Measurements from ENCODE around the gene TRAPPC4. TPM values are rescaled to one million over a fixed set of nuclear protein-coding genes. Genes with fewer than 3 reads are reported as not detected.

Gene TRAPPC4, protein sequence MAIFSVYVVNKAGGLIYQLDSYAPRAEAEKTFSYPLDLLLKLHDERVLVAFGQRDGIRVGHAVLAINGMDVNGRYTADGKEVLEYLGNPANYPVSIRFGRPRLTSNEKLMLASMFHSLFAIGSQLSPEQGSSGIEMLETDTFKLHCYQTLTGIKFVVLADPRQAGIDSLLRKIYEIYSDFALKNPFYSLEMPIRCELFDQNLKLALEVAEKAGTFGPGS
- total RNA-seq, result 69.0 TPM

DNA sequence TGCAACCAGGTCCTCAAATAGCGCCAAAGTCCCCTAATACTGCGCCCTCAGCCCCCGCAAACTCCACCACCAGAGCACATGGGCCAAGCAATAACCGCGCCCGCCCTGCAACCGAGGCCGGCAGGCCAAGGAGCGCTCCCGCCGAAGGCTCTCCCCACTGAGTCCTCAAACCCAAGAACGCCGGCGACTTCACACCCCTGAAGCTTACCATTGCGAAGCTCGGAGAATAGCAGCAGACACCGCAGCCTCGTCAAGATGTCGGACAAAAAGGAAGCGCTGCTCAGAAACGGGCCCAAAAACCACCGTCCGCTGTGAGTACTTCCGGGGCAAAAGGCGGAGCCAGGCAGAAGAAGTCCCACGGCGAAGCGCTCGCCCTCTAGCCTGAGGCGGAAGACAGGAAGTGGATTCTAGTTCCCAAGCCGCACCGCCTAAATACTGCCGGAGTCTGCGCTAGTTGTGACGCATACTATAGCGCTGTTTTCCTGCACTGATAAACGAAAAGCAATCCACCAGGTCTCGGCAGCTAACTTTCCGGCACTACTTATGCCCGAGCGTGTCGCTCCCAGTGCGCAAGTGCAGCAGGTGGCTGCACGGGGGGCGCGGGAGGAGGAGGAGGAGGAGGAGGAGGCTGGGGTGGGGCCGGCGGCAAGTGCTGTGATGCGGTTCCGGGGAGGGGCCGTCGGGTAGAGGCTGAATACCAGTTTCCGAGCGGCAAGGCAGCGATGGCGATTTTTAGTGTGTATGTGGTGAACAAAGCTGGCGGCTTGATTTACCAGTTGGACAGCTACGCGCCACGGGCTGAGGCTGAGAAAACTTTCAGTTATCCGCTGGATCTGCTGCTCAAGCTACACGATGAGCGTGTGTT lies at the start of gene TRAPPC4, which contains the start of gene RPS25:
TSS of gene TRAPPC4 (plus strand) at position 693 of the 865 bp plus-strand sequence. CDS start at position 723, 30 bp downstream.
TSS of gene RPS25 (minus strand) at position 270 of the 865 bp plus-strand sequence. CDS start at position 211, 59 bp downstream.

GRCh38 chr11:118971646-118972045 lies 46.9 kb upstream of the TRAPPC4 start, which contains the start of gene FOXR1:
FOXR1 (plus strand) TSS chr11:118971761; CDS start chr11:118971932, 171 bp downstream.

GRCh38 chr11:118997627-118998387 lies 20.8 kb upstream of the TRAPPC4 start, which contains the start of gene CENATAC:
CENATAC (plus strand) TSS chr11:118998138; CDS start chr11:118998198, 60 bp downstream.

GRCh38 chr11:119030329-119031047 lies 11.9 kb downstream of the TRAPPC4 start, which contains the start of gene SLC37A4:
SLC37A4 (minus strand) TSS chr11:119030877.

DNA sequence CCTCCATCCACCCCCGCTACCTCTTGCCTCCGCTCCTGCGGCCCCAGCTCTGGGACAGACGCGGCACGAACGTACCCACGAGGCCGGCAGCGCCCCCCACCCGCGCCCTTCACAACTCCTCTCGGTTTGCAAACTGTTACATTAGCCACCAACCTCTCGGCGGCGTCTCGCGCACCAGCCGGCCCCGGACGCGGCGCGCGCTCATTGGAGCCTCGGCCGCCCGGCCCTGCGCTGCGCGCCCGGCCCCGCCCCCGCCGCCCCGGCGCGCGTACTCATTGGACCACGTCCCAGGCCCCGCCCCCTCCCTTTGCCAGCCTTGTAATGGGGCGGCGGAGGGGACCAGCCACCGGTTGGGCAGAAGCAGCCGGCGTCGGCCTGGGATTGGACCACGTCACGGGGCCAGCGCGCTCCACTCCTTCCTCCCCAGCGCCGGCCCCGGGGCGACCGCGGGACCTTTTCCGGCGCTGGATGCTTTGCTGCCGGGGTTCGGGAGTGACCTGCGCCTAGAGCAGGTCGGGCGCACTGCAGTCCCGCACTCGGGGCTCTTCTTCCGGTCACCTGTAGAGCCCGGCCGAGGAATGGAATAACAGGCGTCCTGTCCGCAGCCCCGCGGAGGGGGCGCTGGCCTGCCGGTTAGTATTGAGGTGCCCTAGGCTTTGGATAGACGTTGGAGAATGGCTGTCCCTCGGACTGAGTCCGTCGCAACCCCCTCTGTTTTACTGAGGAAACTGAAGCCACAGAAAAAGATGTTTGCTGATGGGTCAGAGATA lies 38.6 kb downstream of the TRAPPC4 start, which contains the start of gene HYOU1:
TSS of gene HYOU1 (minus strand) at position 206 of the 770 bp plus-strand sequence. CDS start 1,045 bp downstream, outside the sequence.

DNA sequence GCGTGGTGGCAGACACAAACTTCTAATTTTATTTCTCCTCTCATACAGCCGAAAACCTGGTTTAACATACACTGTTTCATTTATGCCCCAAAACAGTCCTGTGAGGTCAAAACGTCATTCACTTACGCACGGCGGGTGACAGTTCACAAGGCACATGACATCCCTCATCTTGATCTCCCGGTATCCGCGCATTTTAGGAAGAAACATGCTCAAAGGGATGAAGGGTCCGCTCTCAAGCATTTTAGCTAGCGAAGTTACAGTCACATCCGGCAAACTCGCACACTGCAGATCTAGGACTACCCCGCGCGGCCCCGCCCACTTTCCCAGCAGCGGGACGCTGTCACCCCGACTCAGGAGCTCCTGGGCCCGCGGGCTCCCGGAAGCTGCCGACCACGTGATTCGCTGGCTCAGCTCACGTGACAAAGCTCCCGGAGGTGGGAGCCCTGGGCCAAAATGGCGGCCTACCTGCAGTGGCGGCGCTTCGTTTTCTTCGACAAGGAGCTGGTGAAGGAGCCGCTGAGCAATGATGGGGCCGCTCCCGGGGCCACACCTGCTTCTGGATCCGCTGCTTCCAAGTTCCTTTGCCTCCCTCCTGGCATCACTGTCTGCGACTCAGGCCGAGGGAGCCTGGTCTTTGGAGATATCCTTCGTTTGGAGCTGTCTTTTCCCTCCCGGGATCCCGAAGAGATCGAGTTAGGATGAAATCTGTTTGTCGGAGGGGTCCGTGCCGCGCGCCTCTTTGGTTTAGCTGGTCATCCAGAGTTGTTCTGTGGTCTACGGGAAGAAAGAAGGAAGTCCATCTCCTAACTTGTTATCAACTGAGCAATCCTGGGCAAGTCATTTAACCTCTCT lies 49.0 kb downstream of the TRAPPC4 start, which contains the start of gene VPS11:
TSS of gene VPS11 (plus strand) at position 448 of the 852 bp plus-strand sequence. CDS start at position 454, 6 bp downstream.

Small RNAs within 50 kb of the gene (small RNA-seq; reads per million reads assigned to genes)
- not detected for gene AP003392.2
- gene RF00017, result not detected
- not detected for gene RF00019

Other genes starting within 250 kb of the TRAPPC4 start
- 291 TPM for gene DDX6, start 227.6 kb upstream of the TRAPPC4 start, total RNA-seq
- gene CXCR5, start 134.9 kb upstream of the TRAPPC4 start, total RNA-seq, result not detected
- 6.5 TPM for gene BCL9L, start 92.8 kb upstream of the TRAPPC4 start, total RNA-seq
- not detected for gene UPK2, start 62.5 kb upstream of the TRAPPC4 start, total RNA-seq
- not detected for gene FOXR1, start 47.0 kb upstream of the TRAPPC4 start, total RNA-seq
- 38.5 TPM for gene CENATAC, start 20.6 kb upstream of the TRAPPC4 start, total RNA-seq
- gene RPS25, start 423 bp upstream of the TRAPPC4 start, total RNA-seq, result 702 TPM
- 12.0 TPM for gene SLC37A4, start 12.1 kb downstream of the TRAPPC4 start, total RNA-seq
- gene HYOU1, start 38.4 kb downstream of the TRAPPC4 start, total RNA-seq, result 76.6 TPM
- 28.1 TPM for gene VPS11, start 49.1 kb downstream of the TRAPPC4 start, total RNA-seq
- gene HMBS, start 66.1 kb downstream of the TRAPPC4 start, total RNA-seq, result 6.7 TPM
- gene DPAGT1, start 83.1 kb downstream of the TRAPPC4 start, total RNA-seq, result 11.3 TPM
- 15.5 TPM for gene C2CD2L, start 88.6 kb downstream of the TRAPPC4 start, total RNA-seq
- 25.8 TPM for gene HINFP, start 102.8 kb downstream of the TRAPPC4 start, total RNA-seq
- gene ABCG4, start 130.3 kb downstream of the TRAPPC4 start, total RNA-seq, result 9.0 TPM
- gene NLRX1, start 150.0 kb downstream of the TRAPPC4 start, total RNA-seq, result 5.5 TPM
- not detected for gene NHERF4, start 166.7 kb downstream of the TRAPPC4 start, total RNA-seq
- 24.7 TPM for gene CBL, start 187.6 kb downstream of the TRAPPC4 start, total RNA-seq

Measured in diencephalon (tissue), 1 donor.